ENCODE results near the gene CGRRF1.

Gene CGRRF1

DNA sequence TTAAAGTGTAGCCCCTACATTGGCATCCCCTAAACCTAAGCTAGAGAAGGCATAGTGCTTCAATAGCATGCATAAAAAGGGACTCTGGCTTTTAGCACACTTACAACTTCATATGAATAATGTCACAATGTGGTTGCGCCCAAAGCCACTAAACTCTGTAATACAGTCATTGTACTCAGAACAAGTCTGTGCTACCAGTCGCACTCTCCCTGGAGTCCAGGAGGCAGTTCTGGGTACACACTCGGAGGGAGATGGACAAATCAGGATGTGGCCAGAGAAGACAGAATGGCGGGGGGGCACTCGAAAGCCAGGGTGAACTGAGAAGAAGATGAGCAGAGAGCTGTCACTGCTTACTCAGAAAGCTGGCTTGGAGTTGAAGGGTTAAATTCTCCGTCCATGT, 67.8 kb downstream of the CGRRF1 start:
- DNase-seq (ENCODE audit: low read depth in 2 of 2), result no peak

DNA sequence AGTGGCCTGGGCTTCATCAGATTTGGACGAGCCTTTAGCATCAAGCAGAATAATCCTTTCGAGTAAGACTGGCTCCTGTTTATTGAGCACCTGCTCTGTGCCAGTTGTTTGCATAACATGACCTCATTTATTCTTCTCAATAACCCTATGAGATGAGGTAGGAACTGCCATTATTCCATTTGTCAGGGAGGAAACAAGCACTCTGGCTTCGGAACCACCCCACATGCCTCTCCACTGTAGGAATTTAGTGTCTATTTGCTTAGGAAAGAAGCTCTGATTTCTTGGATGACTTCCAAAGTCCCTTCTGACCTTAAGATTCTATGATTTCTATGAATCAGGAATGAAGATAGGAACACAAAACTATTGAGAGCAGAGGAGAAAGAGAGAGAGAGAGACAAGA, 68.3 kb downstream of the CGRRF1 start:
- no peak for DNase-seq (ENCODE audit: low read depth in 2 of 2)

DNA sequence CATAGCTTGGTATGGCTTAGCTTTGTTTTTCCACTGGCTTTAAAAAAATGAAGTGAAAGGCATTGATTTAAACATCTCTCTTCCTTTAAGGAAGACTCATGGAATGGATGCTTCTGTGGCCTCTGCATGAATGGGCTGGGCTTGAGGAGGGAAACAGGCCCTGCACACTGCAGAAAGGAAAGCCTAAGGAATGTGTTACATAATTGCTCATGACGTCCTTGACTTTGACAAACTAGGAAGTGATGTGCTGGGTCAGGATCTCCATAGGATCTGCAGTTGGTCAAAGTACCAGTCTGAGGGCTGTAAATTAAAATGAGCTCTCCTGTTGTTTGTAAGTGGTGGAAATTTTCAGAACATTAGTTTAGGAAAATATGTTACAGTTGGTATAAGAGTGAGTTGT, 69.9 kb downstream of the CGRRF1 start:
- no peak for DNase-seq (ENCODE audit: low read depth in 2 of 2)

DNA sequence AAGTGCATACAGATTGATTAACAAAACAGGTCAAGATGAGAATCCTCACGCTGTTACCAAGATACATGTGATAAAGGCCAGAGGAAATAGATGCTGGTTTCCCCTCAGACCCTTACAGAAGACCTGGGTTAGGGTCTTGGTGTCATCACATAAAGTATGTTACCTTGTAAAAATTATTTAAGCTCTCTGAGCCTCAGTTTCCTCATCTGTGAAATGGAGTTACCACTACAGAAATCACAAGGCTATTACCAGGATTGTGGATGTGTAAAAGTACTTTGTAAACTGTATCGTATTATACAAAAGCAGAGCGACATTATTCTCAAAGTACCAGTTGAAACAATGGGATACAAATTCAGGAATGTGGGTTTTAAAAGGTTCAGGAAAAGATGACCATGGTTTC, 71.2 kb downstream of the CGRRF1 start:
- no peak for DNase-seq (ENCODE audit: low read depth in 2 of 2)

DNA sequence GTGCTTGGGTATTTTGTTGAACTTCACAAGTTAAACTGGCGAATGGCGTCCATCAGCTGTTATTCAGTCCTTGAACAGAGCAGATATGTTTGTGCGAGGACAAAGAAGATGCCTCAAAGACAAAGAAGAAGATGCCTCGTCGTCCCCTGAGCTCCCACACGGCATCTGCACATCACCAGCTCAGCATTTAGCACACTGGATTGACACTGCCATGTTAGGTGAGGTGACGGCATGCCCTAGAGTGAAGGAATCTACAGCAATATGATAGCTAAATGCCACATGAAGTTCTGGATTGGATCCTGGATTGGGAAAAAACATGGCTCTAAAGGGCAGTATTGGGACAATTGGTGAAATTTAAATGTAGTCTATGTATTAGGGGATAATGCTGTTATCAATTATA, 72.6 kb downstream of the CGRRF1 start:
- DNase-seq (ENCODE audit: low read depth in 2 of 2), result no peak

DNA sequence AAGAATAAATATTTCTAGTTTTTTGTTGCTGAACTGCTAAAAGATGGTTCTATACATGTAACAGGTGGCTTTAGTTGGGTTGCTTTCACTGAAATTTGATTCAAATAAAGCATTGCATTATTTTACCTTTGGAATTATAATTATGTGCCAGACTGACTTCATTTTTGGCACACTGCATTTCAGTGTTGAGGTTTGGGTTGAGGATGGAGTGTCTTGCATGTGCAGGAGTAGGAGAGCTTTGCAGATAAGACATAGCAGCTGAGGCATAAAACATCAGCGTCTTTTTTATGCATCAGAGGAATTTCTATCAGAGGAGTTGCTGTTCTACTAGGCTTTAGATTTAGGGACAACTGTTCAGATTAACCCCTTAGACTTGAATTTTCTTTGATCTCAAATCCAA, 74.4 kb downstream of the CGRRF1 start:
- no peak for DNase-seq (ENCODE audit: low read depth in 2 of 2)

DNA sequence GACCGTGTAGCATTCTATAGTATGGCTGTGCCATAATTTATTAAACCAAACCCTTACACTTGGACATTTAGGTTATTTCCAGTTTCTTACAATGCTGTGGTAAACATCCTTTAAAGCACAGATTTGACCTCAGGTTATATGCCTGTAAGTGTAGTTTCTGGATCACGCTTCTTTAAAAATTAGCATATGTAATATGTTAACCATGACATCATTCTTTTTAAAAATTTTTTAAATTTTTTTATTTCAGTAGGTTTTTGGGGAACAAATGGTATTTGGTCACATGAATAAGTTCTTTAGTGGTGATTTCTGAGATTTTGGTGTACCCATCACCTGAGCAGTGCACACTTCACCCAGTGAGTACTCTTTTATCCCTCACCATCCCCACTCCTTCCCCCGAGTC, 75.5 kb downstream of the CGRRF1 start:
- no peak for DNase-seq (ENCODE audit: low read depth in 2 of 2)

All from stimulated activated CD8-positive, alpha-beta memory T cell treated with anti-CD3 and anti-CD28 coated beads, Interleukin-2, amount 100 ng/mL, for 1 hour (primary cell).